Fibroblast of villous mesenchyme (primary cell): ENCODE results near the gene PAQR4. TPM values are rescaled to one million over a fixed set of nuclear protein-coding genes. Genes with fewer than 3 reads are reported as not detected.

Experiments used
- DNase-seq: peaks from one replicate; pipeline ENCODE4 v3.0.0-alpha.2; 2010; ENCODE audit warnings: low read depth
- H3K4me3 ChIP-seq: 2 replicates; pipeline ENCODE4 v1.5.1; 2011; ENCODE audit warnings: low read depth, mild to moderate bottlenecking, low read length
- CTCF ChIP-seq: IDR thresholded peaks from 2 replicates; pipeline ENCODE4 v1.5.1; 2012; ENCODE audit warnings: low read depth, mild to moderate bottlenecking, low read length; ENCODE audit not compliant: insufficient read depth
- small RNA-seq: library from RNA; depleted of rRNA; stranded (forward); fragments of <200 nt; gene quantifications from one replicate; pipeline ENCODE3, GENCODE V24; 2012
- total RNA-seq: library from RNA; depleted of rRNA; stranded (reverse); fragments of >200 nt; gene quantifications from 2 replicates; pipeline ENCODE4 v1.2.3, GENCODE V29; 2012

The PAQR4 gene
- total RNA-seq, 1 donor = 4.3 TPM

DNA sequence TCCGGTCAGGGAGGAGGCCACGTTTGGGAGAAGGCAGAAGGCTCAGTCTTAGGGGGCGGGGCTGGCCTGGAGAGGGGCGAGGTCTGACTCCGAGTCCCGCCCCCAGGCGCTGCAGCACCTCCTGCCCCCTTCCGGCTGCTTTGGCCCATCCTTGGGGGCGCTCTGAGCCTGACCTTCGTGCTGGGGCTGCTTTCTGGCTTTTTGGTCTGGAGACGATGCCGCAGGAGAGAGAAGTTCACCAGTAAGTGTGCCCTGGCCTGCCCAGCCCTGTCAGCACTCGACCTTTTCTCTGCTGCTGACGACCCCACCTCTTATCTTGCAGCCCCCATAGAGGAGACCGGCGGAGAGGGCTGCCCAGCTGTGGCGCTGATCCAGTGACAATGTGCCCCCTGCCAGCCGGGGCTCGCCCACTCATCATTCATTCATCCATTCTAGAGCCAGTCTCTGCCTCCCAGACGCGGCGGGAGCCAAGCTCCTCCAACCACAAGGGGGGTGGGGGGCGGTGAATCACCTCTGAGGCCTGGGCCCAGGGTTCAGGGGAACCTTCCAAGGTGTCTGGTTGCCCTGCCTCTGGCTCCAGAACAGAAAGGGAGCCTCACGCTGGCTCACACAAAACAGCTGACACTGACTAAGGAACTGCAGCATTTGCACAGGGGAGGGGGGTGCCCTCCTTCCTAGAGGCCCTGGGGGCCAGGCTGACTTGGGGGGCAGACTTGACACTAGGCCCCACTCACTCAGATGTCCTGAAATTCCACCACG is 52.5 kb downstream of the PAQR4 start:
- peak; percentile 80 for DNase-seq
- peak; percentile 39 for TF ChIP-seq CTCF
- H3K4me3 ChIP-seq = peak overlapping the region; percentile 70

DNA sequence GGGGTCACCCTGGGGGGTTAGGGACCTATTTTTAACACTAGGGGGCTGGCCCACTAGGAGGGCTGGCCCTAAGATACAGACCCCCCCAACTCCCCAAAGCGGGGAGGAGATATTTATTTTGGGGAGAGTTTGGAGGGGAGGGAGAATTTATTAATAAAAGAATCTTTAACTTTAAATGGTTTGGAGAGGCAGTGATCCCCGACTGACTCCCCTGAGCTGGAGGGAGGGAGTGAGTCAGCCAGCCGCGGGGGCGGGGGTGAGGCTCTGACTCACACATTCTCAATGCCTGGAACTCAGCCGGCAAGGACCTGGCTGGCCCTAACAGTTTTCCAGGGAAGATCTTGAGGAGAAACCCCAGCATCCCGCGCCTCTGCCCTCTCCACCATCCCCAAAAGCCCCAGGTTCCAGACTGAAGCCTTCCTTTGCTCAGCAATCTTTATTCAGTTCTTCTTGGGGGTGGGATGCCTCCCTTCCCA is 53.1 kb downstream of the PAQR4 start:
- DNase-seq = peak; percentile 93
- no peak for TF ChIP-seq CTCF

DNA sequence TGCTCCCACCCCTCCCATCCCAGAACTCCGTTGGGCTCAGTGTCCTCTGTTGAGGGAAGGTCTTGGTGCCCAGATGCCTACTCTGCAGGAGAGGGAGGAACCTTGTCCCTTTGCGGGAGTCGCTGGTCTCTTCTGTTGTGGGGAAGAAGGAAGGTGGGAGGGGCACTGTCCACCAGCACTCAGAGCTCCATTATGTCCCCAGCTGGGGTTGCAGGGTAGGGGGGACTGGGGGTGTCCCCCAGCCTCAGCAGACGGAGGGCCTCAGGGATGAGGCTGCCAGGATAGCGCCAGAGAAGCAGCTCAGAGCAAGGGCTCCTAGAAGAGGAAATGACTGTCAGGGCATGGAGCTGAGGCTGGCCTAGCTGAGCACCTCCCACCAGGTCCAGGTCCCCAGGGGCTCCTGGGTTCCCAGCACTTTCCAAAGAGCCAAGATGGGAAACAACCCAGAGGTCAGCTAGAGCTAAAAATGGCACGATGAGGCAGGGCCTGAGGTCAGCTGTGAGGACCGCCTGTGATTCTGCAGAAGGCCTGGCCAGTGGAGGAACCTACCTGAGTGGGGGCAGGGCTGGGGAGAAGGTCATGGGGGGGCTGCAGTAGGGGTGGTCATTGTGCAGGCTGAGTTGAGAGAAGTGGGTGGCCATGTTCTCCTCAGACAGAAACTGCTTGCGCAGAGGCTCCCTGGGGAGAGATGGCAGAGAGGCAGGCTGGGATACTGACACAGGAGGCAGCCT is 53.7 kb downstream of the PAQR4 start:
- DNase-seq = peak; percentile 8

More for the DNA sequence above, 53.1 kb downstream of the PAQR4 start:
- peak overlapping the region; percentile 88 for H3K4me3 ChIP-seq

More for the DNA sequence above, 53.7 kb downstream of the PAQR4 start:
- peak overlapping the region; percentile 88 for H3K4me3 ChIP-seq
- TF ChIP-seq CTCF = no peak

Small RNA genes within 50 kb of the gene (small RNA-seq; reads per million reads assigned to genes)
- not detected for gene LINC00514

Other genes starting within 250 kb of the PAQR4 start
- gene PRSS27, start 249.1 kb upstream of the PAQR4 start, total RNA-seq = 0.86 and 0.97 TPM in 2 replicates
- gene SRRM2, start 216.7 kb upstream of the PAQR4 start, total RNA-seq = 51.9 and 62.2 TPM in 2 replicates
- gene ELOB, start 192.1 kb upstream of the PAQR4 start, total RNA-seq = 203 and 227 TPM in 2 replicates
- gene PRSS33, start 181.8 kb upstream of the PAQR4 start, total RNA-seq = not detected in 2 replicates
- not detected in 2 replicates for gene PRSS41, start 170.9 kb upstream of the PAQR4 start, total RNA-seq
- 0.32 and 0.43 TPM in 2 replicates for gene PRSS21, start 152.1 kb upstream of the PAQR4 start, total RNA-seq
- gene ZG16B, start 139.0 kb upstream of the PAQR4 start, total RNA-seq = 0.64 and 0.86 TPM in 2 replicates
- not detected in 2 replicates for gene PRSS22, start 111.2 kb upstream of the PAQR4 start, total RNA-seq
- gene FLYWCH2, start 86.1 kb upstream of the PAQR4 start, total RNA-seq = 47.1 and 62.5 TPM in 2 replicates
- 25.9 and 28.3 TPM in 2 replicates for gene FLYWCH1, start 57.4 kb upstream of the PAQR4 start, total RNA-seq
- gene KREMEN2, start 5.1 kb upstream of the PAQR4 start, total RNA-seq = under 0.01 TPM in 1 of 2 replicates, not detected in the other
- 6.9 and 8.4 TPM in 2 replicates for gene PKMYT1, start 11.1 kb downstream of the PAQR4 start, total RNA-seq
- gene CLDN9, start 43.6 kb downstream of the PAQR4 start, total RNA-seq = not detected in 2 replicates
- not detected in 2 replicates for gene CLDN6, start 48.8 kb downstream of the PAQR4 start, total RNA-seq
- gene TNFRSF12A, start 51.0 kb downstream of the PAQR4 start, total RNA-seq = 196 and 201 TPM in 2 replicates
- gene HCFC1R1, start 54.6 kb downstream of the PAQR4 start, total RNA-seq = 28.1 and 31.9 TPM in 2 replicates
- gene THOC6, start 54.7 kb downstream of the PAQR4 start, total RNA-seq = 28.1 and 29.6 TPM in 2 replicates
- gene BICDL2, start 67.6 kb downstream of the PAQR4 start, total RNA-seq = under 0.01 TPM in 1 of 2 replicates, not detected in the other
- gene MMP25, start 77.2 kb downstream of the PAQR4 start, total RNA-seq = under 0.01 TPM in 1 of 2 replicates, not detected in the other
- gene IL32, start 96.3 kb downstream of the PAQR4 start, total RNA-seq = 12.6 and 25.0 TPM in 2 replicates
- gene ZSCAN10, start 129.9 kb downstream of the PAQR4 start, total RNA-seq = under 0.01 TPM in 1 of 2 replicates, not detected in the other
- 14.2 and 18.4 TPM in 2 replicates for gene ZNF205, start 143.2 kb downstream of the PAQR4 start, total RNA-seq
- 3.5 and 5.5 TPM in 2 replicates for gene ZNF213, start 165.7 kb downstream of the PAQR4 start, total RNA-seq
- gene OR1F1, start 218.9 kb downstream of the PAQR4 start, total RNA-seq = under 0.01 and 0.43 TPM in 2 replicates